K562 (cell line): ENCODE data around the gene SP2. TPM values are rescaled to one million over a fixed set of nuclear protein-coding genes. Genes with fewer than 3 reads are reported as not detected.

ENCODE experiments used
- ARHGAP35 ChIP-seq: fragments of 450-650 bp; IDR thresholded peaks from 2 replicates; pipeline ENCODE4 v1.6.1; 2018; ENCODE audit not compliant: partially characterized antibody
- ARNT ChIP-seq, 2 experiments: fragments of 450-650 bp; IDR thresholded peaks; 2 replicates each; pipeline ENCODE4 v1.6.1; 2016; ENCODE audit warnings: mild to moderate bottlenecking in 1 of 2
- E2F6 ChIP-seq, 2 experiments: IDR thresholded peaks; 2 replicates each; pipeline ENCODE4 v1.6.1; 2011; ENCODE audit warnings: borderline replicate concordance in 1 of 2, control low read depth in 1 of 2, low read depth in 1 of 2, low read length in 1 of 2, mild to moderate bottlenecking in 1 of 2, mixed read lengths in 1 of 2, moderate library complexity in 1 of 2; ENCODE audit not compliant: insufficient read depth in 1 of 2, insufficient read length in 1 of 2, poor library complexity in 1 of 2, severe bottlenecking in 1 of 2; ENCODE audit errors: extremely low read depth in 1 of 2
- HINFP ChIP-seq: fragments of 450-650 bp; conservative IDR thresholded peaks from 2 replicates; pipeline ENCODE4 v1.6.1; 2016; ENCODE audit warnings: missing genetic modification characterization, low read depth, mild to moderate bottlenecking, control low read depth, missing compliant biosample characterization
- HIVEP1 ChIP-seq: fragments of 250-450 bp; sonication (Bioruptor Pico); IDR thresholded peaks from 2 replicates; pipeline ENCODE4 v1.4.0; 2020; ENCODE audit warnings: mild to moderate bottlenecking
- KDM5B ChIP-seq: fragments of 200-600 bp; sonication (generic); IDR thresholded peaks from 2 replicates; pipeline ENCODE4 v1.6.1; 2012; ENCODE audit warnings: low read depth, mild to moderate bottlenecking, moderate library complexity, low read length, control low read depth, inconsistent platforms; ENCODE audit not compliant: insufficient replicate concordance
- LARP7 ChIP-seq: fragments of 450-650 bp; IDR thresholded peaks from 2 replicates; pipeline ENCODE4 v1.6.1; 2016
- MCM3 ChIP-seq: fragments of 450-650 bp; IDR thresholded peaks from 2 replicates; pipeline ENCODE4 v1.6.1; 2016
- PHB ChIP-seq: fragments of 250-450 bp; sonication (Bioruptor Pico); IDR thresholded peaks from 2 replicates; pipeline ENCODE4 v1.5.0; 2021
- RHOXF2B ChIP-seq: fragments of 250-450 bp; sonication (Bioruptor Pico); conservative IDR thresholded peaks from 2 replicates; pipeline ENCODE4 v1.5.1; 2021
- SMARCC2 ChIP-seq: fragments of 450-650 bp; IDR thresholded peaks from 2 replicates; pipeline ENCODE4 v1.6.1; 2017; ENCODE audit warnings: antibody characterized with exemption, moderate library complexity, mild to moderate bottlenecking, low read depth
- TGIF2 ChIP-seq: sonication (generic); formaldehyde crosslinking; IDR thresholded peaks from 2 replicates; pipeline ENCODE4 v1.8.1; 2022; ENCODE audit warnings: mild to moderate bottlenecking, missing genetic modification reagents, moderate library complexity
- ZNF239 ChIP-seq: fragments of 250-450 bp; sonication (Bioruptor Pico); IDR thresholded peaks from 2 replicates; pipeline ENCODE4 v1.4.0; 2020; ENCODE audit warnings: mild to moderate bottlenecking
- ZNF408 ChIP-seq: fragments of 250-450 bp; sonication (Bioruptor Pico); IDR thresholded peaks from 2 replicates; pipeline ENCODE4 v1.4.0; 2020; ENCODE audit warnings: low read depth, mild to moderate bottlenecking, moderate library complexity
- ZNF695 ChIP-seq: fragments of 450-650 bp; formaldehyde crosslinking; IDR thresholded peaks from 2 replicates; pipeline ENCODE4 v1.4.0; 2020; ENCODE audit warnings: mild to moderate bottlenecking, moderate library complexity
- ZNF699 ChIP-seq: fragments of 250-450 bp; sonication (Bioruptor Pico); IDR thresholded peaks from 2 replicates; pipeline ENCODE4 v1.8.0; 2021; ENCODE audit warnings: mild to moderate bottlenecking, moderate library complexity; ENCODE audit not compliant: insufficient replicate concordance
- polyA plus RNA-seq, 8 experiments: library from polyadenylated mRNA; depleted of rRNA in 4 of 8; stranded (reverse) in 5 of 8; unstranded in 3 of 8; fragments of >200 nt; fragmentation: Nextera tagmentation in 2 of 8; fragmentation: Illumina TruSeq in 1 of 8; extraction: Ambion mirVana in 2 of 8; extraction: Trizol in 1 of 8; gene quantifications; 2 replicates each; pipeline versions ENCODE4 v1.2.1 to v1.2.3, GENCODE V29; 2011 to 2014; ENCODE audit warnings: inconsistent platforms in 1 of 8, missing spikeins in 1 of 8
- total RNA-seq, 7 experiments: library from RNA; depleted of rRNA in 6 of 7; stranded (reverse); fragments of >200 nt in 6 of 7; fragmentation: Illumina TruSeq in 2 of 7; extraction: Trizol in 2 of 7; gene quantifications; 2 replicates each; pipeline versions ENCODE4 v1.2.1 to v1.2.3, GENCODE V29; 2011 to 2021; ENCODE audit warnings: low replicate concordance in 1 of 7
- TF ChIP-seq, protein P1 (sequence below), 2 experiments: fragments of 450-650 bp; IDR thresholded peaks; 2 replicates each; pipeline ENCODE4 v1.6.1; 2018; ENCODE audit warnings: mild to moderate bottlenecking in 2 of 2, low read depth in 1 of 2; ENCODE audit not compliant: partially characterized antibody in 2 of 2
- TF ChIP-seq, protein P2 (sequence below): fragments of 450-650 bp; IDR thresholded peaks from 2 replicates; pipeline ENCODE4 v1.7.0; 2016; ENCODE audit warnings: borderline replicate concordance

Gene SP2
- total and polyA plus RNA-seq, 9 of the 15 experiments (the other 6 are each of a cell fraction or from before 2014, with no cell fraction given) = 0.77 to 22.3 (median 2.3) TPM

DNA sequence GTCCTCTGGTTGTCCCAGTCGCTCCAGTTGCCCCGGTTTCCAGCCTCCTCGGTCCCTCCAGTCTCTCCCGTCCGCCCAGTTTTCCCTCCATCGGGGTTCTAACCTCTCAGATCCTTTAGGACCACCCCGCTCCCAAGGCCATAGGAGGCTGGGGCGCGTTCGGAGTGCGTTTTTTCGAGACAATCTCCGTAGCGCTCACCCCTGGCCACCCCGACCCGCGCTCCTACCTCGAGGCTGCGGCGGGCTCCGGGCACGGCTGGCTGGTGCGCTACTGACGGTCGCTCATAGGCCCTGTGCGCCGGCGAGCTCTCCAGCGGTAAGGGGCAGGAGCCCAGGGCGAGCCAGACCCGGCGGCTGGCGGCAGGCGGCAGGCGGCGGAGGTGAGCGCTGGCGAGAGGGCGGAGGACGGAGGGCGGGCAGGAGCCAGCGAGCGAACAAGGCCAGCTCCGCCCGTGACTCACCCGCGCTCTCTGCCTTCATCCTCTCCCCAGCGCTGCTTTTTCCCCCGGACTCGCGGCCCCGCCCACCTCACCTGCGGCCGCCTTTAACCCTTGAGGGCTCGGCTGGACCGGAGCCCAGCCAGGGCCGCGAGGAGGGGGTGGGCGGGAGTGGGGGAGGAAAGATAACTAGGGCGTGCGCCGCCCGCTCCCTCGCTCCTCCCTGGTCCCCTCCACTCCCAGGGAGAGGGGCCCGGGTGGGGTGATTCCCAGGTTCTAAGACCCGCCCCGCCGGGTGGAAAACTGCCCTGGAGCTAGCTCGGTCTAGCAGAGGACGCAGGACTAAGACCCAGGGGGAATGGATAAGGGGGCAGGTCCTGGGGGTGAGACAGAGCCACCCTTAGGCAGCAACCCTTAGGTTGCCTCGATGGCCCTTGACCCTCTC lies 45.1 kb upstream of the SP2 start, which contains the start of gene SP6 (continued):
- TF ChIP-seq, protein P1, sequence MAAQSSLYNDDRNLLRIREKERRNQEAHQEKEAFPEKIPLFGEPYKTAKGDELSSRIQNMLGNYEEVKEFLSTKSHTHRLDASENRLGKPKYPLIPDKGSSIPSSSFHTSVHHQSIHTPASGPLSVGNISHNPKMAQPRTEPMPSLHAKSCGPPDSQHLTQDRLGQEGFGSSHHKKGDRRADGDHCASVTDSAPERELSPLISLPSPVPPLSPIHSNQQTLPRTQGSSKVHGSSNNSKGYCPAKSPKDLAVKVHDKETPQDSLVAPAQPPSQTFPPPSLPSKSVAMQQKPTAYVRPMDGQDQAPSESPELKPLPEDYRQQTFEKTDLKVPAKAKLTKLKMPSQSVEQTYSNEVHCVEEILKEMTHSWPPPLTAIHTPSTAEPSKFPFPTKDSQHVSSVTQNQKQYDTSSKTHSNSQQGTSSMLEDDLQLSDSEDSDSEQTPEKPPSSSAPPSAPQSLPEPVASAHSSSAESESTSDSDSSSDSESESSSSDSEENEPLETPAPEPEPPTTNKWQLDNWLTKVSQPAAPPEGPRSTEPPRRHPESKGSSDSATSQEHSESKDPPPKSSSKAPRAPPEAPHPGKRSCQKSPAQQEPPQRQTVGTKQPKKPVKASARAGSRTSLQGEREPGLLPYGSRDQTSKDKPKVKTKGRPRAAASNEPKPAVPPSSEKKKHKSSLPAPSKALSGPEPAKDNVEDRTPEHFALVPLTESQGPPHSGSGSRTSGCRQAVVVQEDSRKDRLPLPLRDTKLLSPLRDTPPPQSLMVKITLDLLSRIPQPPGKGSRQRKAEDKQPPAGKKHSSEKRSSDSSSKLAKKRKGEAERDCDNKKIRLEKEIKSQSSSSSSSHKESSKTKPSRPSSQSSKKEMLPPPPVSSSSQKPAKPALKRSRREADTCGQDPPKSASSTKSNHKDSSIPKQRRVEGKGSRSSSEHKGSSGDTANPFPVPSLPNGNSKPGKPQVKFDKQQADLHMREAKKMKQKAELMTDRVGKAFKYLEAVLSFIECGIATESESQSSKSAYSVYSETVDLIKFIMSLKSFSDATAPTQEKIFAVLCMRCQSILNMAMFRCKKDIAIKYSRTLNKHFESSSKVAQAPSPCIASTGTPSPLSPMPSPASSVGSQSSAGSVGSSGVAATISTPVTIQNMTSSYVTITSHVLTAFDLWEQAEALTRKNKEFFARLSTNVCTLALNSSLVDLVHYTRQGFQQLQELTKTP (IDR thresholded peaks at IDR 0.05; ENCODE audit: low read depth in 1 of 2, partially characterized antibody in 2 of 2) = no peak
- TF ChIP-seq PHB (CRISPR knock-in tag) (no peak), ZNF695 (CRISPR knock-in tag) (no peak), E2F6 (IDR thresholded peaks at IDR 0.05; ENCODE audit: borderline replicate concordance in 1 of 2, extremely low read depth in 1 of 2, insufficient read depth in 1 of 2, insufficient read length in 1 of 2, low read depth in 1 of 2, low read length in 1 of 2, poor library complexity in 1 of 2, severe bottlenecking in 1 of 2) (peak in 1 of 2 experiments; percentile 78), HINFP (tag) (no peak), ARHGAP35 (no peak), ARNT (IDR thresholded peaks at IDR 0.05) (no peak), RHOXF2B (no peak), LARP7 (no peak), ZNF408 (no peak), HIVEP1 (no peak), MCM3 (no peak), SMARCC2 (no peak), KDM5B (peak; percentile 90), ZNF239 (CRISPR knock-in tag) (0 out of 2 replicates have a peak, but pooled peaks have one; percentile 22), ZNF699 (no peak), TGIF2 (CRISPR knock-in tag) (peak; percentile 54; the same call in 1 of the 2 replicates)
- TF ChIP-seq, protein P2, sequence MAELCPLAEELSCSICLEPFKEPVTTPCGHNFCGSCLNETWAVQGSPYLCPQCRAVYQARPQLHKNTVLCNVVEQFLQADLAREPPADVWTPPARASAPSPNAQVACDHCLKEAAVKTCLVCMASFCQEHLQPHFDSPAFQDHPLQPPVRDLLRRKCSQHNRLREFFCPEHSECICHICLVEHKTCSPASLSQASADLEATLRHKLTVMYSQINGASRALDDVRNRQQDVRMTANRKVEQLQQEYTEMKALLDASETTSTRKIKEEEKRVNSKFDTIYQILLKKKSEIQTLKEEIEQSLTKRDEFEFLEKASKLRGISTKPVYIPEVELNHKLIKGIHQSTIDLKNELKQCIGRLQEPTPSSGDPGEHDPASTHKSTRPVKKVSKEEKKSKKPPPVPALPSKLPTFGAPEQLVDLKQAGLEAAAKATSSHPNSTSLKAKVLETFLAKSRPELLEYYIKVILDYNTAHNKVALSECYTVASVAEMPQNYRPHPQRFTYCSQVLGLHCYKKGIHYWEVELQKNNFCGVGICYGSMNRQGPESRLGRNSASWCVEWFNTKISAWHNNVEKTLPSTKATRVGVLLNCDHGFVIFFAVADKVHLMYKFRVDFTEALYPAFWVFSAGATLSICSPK = no peak
